Stimulated activated CD4-positive, alpha-beta T cell treated with anti-CD3 and anti-CD28 coated beads, TNF-alpha, amount 100 ng/mL, for 4 hours (primary cell): ENCODE measurements around the gene ATL2.
A peak's percentile ranks its signal among the peaks of the same experiment; 100 is the strongest.
"Not testable (repeated sequence)": the region's sequence is repeated elsewhere in the genome, so short reads cannot be mapped to it uniquely, and the experiment has no call there.

Source experiments
- DNase-seq, 3 experiments: peaks; one replicate each; pipeline ENCODE4 v3.0.0-alpha.2; 2020; ENCODE audit warnings: low read depth in 3 of 3

Gene ATL2

DNA sequence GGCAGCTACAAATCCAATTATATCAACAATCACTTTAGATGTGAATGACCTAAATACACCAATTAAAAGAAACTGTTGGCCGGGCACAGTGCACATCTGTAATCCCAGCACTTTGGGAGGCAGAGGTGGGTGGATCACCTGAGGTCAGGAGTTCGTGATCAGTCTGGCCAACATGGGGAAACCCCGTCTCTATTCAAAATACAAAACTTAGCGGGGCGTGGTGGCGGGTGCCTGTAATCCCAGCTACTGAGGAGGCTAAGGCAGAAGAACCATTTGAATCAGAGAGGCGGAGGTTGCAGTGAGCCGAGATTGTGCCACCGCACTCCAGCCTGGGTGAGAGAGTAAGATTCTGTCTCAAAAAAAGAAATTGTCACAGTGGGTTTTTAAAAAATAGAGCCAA lies 49.5 kb downstream of the ATL2 start:
- DNase-seq, result no peak

DNA sequence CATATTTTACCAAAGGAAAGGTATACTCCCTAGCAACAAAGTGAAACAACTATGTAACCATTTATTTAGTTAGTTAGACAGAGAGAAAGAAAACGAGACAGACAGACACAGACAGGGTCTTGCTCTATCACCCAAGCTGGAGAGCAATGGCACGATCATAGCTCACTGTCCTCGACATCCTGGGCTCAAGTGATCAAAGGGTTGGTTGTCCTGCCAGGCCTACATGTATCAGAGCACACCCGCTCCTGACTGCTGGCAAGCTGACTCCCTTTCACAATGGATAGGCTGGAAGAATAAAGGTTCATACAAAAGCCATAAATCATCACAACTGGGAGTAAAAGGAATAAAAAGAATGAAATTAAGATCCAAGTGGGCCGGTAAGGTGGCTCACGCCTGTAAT lies 53.5 kb downstream of the ATL2 start:
- DNase-seq, result no peak

DNA sequence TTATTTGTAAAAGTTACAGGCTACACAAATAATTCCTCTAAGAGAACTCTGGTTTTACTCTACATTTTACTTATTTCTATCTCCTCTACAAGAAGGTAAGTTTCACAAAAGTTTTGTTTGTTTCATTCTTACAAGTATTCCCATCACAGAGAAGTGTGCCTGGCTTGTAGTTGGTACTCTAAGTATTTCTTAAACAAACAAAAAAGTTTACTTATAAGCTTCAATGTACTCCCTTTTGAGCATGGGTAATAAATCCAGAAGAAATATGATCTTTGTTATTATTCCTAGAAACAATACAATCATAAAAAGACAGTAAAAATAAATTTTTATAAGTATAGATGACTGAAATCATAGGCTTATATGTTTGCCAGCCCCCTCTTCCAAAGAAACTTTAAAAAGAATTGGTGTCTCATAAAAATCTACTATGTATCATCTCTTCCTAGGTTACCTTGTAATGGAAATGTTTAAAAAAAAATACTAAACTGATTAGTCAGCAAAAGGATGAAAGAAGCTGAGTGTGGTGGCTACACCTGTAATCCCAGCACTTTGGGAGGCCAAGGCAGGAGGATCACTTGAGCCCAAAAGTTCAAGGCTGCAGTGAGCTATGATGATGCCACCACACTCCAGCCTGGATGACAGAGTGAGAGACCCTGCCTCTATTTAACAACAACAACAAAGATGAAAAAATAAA lies 54.7 kb downstream of the ATL2 start:
- no peak for DNase-seq

DNA sequence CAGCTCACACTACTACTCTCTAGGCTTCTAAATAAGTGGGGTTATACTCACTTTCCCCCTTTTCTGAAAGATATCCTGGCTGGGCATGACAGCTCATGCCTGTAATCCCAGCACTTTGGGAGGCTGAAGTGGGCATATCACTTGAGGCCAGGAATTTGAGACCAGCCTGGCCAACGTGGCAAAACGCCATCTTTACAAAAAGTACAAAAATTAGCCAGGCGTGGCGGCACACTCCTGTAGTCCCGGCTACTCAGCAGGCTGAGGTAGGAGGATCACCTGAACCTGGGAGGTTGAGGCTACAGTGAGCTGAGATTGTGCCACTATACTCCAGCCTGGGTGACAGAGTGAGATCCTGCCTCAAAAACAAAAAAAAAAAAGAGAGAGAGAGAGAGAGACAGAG lies 57.8 kb downstream of the ATL2 start:
- DNase-seq, result not testable (repeated sequence)

DNA sequence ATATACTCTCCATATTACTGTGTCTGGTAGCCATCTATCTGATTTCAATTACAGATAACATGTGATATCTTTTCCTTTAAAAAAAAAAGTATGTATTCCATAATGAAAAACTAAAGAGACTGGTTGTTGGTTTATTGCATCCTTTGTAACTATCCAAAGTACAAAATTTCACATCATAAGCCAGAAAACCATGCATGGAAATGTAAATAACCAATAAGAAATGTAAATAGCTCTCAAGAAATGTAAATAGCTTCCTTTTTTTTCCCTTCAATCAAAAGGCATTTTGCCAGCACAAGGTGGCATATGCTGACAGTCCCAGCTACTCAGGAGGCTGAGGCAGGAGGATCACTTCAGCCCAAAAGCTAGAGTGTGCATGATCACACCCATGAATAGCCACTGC lies 59.3 kb downstream of the ATL2 start:
- no peak for DNase-seq

DNA sequence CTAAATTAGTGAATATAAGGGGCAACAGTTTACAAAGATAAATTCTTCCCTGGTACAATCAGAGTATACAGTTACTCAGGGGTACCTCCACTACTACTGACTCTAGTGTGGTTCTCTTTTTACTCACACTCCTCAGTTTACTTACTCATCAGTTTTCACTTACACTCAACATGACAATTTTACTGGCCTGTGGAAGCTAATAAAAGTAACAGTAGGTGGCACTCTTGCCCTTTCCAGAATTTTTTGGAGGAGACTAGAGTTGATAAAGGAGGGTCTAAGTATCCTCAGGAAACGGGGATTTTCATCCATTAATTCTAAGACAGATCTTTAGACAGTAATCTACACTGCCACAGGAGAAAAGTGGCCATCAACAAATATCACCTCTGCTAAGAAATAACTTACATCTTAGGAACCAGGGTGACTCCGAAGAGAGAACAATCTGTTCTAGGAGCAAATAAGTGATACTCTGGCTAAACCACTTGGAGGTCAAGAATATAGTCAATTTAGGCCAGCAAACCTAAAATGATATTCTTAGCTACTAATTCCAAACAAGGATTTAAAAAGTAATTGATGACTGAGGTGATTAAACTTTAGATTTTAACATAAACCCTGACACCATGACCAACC lies 61.3 kb downstream of the ATL2 start:
- DNase-seq, result peak in 1 of 3 experiments; percentile 8

DNA sequence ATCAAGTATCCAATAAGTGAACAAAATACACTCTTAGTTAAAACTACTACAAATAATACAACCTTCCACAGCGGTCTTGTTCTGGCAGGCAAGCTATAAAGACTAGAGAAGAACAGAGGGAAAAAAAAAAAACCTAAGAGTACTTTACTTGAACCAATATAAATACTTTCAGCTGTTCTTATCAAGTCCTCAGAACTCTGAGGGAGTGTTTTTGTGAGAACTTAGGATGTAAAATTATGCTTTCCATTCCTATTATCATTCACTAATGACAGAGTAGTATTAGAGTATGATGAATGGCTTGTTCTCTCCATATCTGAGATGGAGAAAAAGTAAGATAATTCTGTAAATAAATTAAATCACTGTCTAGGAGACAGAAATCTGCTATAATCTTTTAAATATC lies 68.3 kb downstream of the ATL2 start:
- DNase-seq, result no peak

DNA sequence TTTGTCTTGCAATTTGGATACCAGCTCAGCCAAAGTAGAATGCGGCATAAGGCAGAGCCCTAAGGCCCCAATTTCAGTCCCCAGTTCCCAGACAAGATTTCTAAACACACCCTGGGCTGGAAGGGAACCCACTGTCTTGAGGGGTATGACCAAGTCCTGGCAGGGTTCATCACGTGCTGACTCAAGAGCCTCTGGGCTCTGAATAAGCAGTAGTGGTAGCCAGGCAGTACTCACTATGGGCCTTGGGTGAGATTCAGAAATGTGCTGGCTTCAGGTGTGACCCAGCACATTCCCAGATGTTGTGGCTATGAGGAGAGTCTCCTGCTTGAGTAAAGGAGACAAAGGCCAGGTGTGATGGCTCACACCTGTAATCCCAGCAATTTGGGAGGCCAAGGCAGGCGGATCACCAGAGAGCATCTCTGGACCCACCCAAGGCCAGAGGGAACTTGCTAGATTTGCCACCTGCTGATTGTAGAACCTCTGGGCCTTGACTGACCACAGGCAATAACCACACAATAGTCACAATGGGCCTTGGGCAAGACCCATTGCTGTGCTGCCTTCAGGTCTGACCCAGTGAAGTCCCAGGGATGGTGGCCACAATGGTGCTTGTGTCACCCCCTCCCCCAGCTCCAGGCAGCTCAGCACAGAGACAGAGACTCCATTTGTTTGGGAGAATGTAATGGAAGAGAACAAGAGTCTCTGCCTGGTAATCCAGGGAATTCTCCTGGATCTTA lies 74.9 kb downstream of the ATL2 start:
- DNase-seq, result no peak

DNA sequence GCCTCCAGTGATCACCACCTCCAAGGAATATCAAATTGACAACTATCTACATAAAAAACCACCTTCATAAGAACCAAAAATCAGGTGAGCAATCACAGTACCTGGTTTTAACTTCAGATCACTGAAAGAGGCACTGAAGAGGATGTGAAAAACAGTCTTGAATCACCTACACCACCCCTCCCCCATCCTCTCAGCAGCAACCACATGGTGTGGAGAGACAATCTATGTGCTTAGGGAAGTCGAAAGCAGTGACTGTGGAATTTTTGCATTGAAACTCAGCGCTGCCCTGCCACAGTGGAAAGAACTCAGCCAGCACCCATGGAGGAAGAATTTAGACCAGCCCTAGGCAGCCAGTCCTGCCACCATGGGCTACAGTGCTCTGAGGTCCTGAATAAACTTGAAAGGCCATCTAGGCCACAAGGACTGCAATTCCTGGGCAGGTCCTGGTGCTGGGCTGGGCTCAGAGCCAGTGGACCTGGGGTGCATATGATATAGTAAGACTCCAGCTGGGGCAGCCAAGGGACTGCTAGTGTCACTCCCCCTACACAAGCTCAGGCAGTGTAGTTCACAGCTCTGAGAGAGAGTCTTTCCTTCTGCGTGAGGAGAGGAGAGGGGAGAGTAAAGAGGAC lies 75.6 kb downstream of the ATL2 start:
- DNase-seq, result no peak

DNA sequence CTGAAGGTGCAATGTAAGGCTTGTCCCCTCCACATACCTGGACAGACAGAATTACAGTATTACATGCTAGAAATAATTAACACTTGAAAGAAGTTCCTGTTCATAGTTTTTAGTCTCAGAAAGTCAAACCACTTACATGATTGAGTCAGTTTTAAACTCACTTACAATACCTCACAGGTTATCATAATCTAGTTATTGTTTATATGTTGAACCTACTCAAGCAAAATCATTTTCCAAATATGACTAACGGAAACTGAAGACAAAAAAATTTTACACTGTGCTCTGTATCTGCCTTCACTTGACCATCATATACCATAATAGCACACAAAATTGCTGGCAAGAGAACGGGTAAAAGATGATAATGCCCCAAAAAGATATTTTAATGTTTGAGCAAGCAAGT lies 78.5 kb downstream of the ATL2 start:
- DNase-seq, result no peak

DNA sequence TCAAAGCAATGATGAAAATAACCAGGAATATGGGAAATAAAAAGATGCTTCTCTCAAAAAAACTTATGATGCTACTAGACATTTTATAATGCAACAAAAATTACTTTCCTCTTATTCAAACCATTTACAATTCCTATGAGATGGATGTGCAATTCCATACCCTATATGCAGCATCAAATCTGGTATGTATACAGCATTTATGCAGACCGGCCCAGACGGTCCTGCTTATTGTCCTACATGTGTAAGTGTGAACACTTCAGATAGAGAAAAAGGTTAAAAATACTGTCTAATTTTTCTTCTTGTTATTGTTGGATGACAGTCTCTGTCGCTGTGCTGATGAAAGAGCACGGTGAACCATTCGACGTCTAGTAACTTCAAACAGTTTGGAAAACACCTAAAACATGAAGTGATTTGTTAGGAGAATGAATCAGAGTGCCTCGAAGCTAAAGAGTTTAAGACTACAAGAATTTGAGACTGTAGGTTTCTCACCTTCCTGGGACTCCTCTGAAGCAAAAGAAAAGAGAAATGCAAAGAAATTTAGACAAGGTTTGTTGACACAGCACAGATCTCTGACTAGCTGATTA lies 80.8 kb downstream of the ATL2 start:
- no peak for DNase-seq

DNA sequence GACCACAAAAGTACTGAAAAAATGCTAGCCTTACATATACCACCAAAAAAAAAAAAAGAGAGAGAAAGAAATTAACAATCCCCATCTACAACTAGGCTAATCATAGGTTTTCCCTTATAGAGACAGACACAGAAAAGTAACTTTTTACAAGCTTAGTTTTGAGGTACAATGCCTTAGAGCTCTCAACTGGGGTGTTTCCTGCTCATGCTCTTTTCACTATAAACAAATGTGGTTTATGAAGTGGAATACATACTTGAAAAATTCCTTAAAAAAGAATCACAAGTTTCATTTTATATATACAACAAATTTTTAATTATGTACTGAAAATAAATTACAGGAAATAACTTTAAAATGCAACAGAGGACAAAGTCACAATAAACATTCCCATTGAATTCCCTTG lies 82.5 kb downstream of the ATL2 start:
- DNase-seq, result no peak

DNA sequence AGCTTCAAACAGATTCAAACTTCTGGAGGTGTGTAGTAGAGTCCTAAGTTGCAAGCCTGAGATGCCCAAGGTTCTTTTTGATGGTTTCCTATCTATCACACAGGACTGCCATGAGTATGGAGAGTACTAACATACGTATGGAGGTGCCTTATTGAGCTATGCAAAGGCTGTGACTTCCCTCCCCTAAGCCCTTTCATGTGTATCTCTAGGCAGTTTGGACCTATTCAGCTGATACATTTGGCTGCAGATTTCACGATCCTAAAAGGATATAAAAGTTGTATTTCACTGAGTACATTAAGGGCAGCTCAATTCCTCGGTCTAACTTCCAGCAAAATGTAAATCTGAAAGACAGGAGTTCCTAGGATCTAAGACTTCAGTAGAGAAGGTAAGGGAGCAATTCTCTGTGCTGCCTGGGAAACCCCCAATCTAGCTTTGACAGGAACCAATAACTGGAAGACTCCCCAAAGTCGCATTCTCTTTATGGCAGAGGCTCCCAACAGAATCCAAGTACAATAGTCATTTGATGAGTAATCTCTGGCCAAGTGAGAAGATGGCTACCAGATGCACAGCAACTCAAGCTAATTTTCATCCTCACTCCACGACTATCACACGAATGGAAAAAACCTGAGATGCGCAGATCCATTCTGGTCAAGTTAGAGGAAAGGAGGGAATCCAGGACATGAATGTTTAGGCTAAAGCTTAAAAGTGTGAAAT lies 83.8 kb downstream of the ATL2 start:
- DNase-seq, result no peak

DNA sequence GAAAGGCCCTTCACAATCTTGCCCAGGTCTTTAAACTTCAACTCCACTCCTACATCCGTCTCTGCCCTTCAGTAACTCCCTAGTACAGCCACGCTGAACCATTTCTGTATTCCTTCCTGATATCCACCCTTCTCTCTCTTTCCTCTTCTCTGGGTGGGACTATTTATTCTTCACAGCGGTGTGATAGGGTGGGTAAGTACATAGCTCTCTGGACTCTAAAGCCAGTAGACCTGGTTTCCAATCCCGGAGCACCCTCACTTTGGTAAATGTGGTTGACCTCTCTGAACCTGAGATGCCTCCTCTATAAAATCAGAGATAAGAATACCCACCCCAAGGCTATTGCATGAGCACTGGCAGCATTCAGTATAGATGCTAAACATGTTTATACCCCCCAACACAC lies 86.7 kb downstream of the ATL2 start:
- DNase-seq, result no peak

DNA sequence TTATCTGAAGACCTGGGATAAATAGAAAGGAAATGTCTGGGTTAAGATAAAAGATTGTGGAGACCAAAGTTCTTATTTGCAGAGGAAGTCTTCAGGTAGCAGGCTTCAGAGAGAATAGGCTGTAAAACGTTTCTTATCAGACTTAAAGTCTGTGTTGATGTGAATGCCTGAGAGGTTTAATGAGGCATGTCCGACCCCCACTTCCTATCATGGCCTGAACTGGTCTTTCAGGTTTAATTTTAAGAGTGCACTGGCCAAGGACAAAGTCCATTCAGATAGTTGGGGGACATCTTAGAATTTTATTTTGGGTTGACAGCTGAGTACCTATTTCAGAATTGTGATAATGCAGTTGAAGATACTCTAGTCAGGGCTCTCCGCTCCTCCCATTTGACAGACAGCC lies 92.1 kb downstream of the ATL2 start:
- DNase-seq, result no peak

DNA sequence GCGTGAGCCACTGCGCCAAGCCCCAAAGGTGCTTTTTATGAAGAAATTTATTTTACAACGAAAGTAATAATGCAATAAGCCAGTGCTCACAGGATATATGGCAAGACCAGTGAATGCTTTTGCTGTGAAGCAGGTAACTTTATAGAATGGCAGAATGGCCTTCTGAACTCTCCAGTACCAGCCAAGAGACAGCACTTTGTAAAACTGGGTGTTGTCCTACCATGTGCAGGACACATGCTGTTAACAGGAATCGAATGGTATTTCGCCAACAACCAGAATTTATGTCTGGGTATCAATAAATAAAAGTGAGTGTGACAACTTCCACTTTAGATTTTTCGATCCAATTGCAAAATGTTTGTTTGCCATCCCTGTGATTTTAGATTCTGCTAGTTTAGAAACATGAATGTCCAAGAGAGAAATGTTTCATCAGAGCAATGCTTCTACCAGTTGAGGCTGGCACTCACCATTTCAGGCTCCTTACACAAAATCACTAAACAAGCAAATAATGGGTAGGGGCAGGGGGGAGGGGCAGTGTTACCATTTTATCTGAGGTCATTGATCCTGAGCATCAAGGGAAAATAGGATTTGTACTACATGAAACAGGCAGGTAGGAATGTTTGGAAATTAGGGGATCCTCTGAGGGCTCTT lies 95.9 kb downstream of the ATL2 start:
- no peak for DNase-seq

DNA sequence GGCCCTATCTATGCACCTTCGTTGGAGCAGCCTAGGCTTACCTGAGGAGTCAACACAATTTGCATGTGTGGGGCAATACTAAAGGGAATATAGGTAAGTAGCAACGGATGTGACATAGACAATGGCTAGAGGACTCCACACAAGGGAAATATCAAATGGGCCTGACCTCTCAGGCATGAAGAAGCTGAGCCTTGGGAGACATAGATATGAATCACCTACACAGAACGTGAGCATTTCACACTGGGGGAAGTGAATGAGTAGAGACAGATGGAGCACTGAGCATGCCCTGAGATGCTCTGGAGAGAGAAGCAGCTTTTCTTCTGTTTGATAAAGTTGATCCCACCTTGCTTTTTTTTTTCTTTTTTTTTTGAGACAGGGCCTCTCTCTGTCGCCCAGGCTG lies 97.9 kb downstream of the ATL2 start:
- DNase-seq, result no peak

DNA sequence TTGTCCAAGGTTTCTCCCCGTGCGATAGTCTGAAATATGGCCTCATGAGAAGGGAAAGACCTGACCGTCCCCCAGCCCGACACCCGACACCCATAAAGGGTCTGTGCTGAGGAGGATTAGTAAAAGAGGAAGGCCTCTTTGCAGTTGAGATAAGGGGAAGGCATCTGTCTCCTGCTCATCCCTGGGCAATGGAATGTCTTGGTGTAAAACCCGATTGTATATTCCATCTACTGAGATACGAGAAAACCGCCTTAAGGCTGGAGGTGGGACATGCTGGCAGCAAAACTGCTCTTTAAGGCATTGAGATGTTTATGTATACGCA lies 99.0 kb downstream of the ATL2 start:
- not testable (repeated sequence) for DNase-seq

DNA sequence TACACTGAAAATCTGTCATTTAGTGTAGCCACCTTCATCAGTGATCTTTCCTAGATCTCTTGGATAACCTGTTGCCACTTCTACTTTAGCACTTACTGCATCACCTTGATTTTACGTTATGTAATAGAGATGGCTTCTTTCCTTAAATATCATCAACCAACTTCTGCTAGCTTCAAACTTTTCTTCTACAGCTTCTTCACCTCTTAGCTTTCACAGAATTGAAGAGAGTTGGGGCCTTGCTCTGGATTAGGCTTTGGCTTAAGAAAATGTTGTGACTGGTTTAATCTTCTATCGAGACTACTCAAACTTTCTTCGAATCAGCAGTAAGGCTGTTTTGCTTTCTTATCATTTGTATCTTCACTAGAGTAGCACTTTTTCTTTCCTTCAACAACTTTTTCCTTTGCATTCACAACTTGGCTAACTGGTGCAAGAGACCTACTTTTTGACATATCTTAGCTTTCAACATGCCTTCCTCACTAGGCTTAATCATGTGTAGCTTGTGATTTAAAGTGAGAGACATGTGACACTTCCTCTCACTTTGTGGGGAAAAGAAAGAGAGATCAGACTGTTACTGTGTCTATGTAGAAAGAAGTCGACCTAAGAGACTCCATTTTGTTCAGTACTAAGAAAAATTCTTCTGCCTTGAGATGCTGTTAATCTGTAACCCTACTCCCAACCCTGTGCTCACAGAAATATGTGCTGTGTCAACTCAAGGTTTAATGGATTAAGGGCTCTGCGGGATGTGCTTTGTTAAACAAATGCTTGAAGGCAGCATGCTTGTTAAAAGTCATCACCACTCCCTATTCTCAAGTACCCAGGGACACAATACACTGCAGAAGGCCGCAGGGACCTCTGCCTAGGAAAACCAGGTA lies 99.6 kb downstream of the ATL2 start:
- no peak for DNase-seq
